WTC11 (cell line): ENCODE results near the gene SOCS4. TPM values are rescaled to one million over a fixed set of nuclear protein-coding genes. Genes with fewer than 3 reads are reported as not detected.

ENCODE experiments used
- ATAC-seq: fragments of 200-7000 bp; cut with Tn5 transposase; 2 replicates; pipeline ENCODE4 v1.10.0; 2021; ENCODE audit warnings: mild to moderate bottlenecking, moderate library complexity
- CTCF ChIA-PET: fragments of 300-600 bp; sonication (Branson Sonifier 250); formaldehyde crosslinking; loops from one replicate; lab custom pipeline; 2021; ENCODE audit warnings: antibody characterized with exemption; lab: Charles Lee
- POLR2A ChIA-PET: fragments of 350-600 bp; sonication (Branson Sonifier 250); formaldehyde crosslinking; loops from one replicate; lab custom pipeline; 2021; ENCODE audit warnings: antibody characterized with exemption; lab: Charles Lee
- DNase-seq: peaks from one replicate; pipeline ENCODE4 v3.0.0; 2021; ENCODE audit warnings: low spot score
- H3K27ac Mint-ChIP-seq: 2 replicates; pipeline ENCODE4 v1.8.0; 2021; ENCODE audit warnings: mixed read lengths
- H3K27me3 Mint-ChIP-seq: 2 replicates; pipeline ENCODE4 v1.8.0; 2021; ENCODE audit warnings: low read depth, mild to moderate bottlenecking, moderate library complexity, mixed read lengths
- H3K36me3 Mint-ChIP-seq: 2 replicates; pipeline ENCODE4 v1.8.0; 2021; ENCODE audit warnings: mixed read lengths
- H3K4me1 Mint-ChIP-seq: 2 replicates; pipeline ENCODE4 v1.8.0; 2022; ENCODE audit warnings: mixed read lengths
- H3K4me3 Mint-ChIP-seq: 2 replicates; pipeline ENCODE4 v1.8.0; 2021; ENCODE audit warnings: mild to moderate bottlenecking, moderate library complexity, mixed read lengths
- H3K9me3 Mint-ChIP-seq: 2 replicates; pipeline ENCODE4 v1.8.0; 2021; ENCODE audit warnings: mixed read lengths
- AR ChIP-seq: fragments of 250-450 bp; sonication (Bioruptor Pico); IDR thresholded peaks from 2 replicates; pipeline ENCODE4 v1.9.0; 2021; ENCODE audit warnings: mild to moderate bottlenecking
- ARID4B ChIP-seq: sonication (generic); formaldehyde crosslinking; IDR thresholded peaks from 2 replicates; pipeline ENCODE4 v1.8.0; 2023; ENCODE audit warnings: missing genetic modification reagents, mild to moderate bottlenecking, borderline replicate concordance
- ATF3 ChIP-seq: sonication (generic); formaldehyde crosslinking; conservative IDR thresholded peaks from 2 replicates; pipeline ENCODE4 v1.8.1; 2022; ENCODE audit warnings: mild to moderate bottlenecking, missing genetic modification reagents
- CDX4 ChIP-seq: fragments of 250-450 bp; sonication (Bioruptor Pico); IDR thresholded peaks from 2 replicates; pipeline ENCODE4 v1.9.0; 2021; ENCODE audit warnings: moderate library complexity, mild to moderate bottlenecking, inconsistent platforms, borderline replicate concordance
- CREM ChIP-seq: sonication (generic); formaldehyde crosslinking; IDR thresholded peaks from 2 replicates; pipeline ENCODE4 v1.8.1; 2022; ENCODE audit warnings: mild to moderate bottlenecking, missing genetic modification reagents, moderate library complexity
- EMX1 ChIP-seq: fragments of 250-450 bp; sonication (Bioruptor Pico); IDR thresholded peaks from 2 replicates; pipeline ENCODE4 v1.8.0; 2021; ENCODE audit warnings: mild to moderate bottlenecking
- ESRRA ChIP-seq: sonication (generic); formaldehyde crosslinking; IDR thresholded peaks from 2 replicates; pipeline ENCODE4 v1.8.1; 2022; ENCODE audit warnings: mild to moderate bottlenecking, missing genetic modification reagents, borderline replicate concordance
- FOXJ3 ChIP-seq: sonication (generic); formaldehyde crosslinking; IDR thresholded peaks from 2 replicates; pipeline ENCODE4 v1.9.0; 2021; ENCODE audit warnings: missing genetic modification reagents, mild to moderate bottlenecking, borderline replicate concordance
- IRF1 ChIP-seq: sonication (generic); formaldehyde crosslinking; IDR thresholded peaks from 2 replicates; pipeline ENCODE4 v1.8.0; 2023; ENCODE audit warnings: missing genetic modification reagents
- JUN ChIP-seq: sonication (generic); formaldehyde crosslinking; IDR thresholded peaks from 2 replicates; pipeline ENCODE4 v1.8.0; 2023; ENCODE audit warnings: mild to moderate bottlenecking, missing genetic modification reagents
- MXD4 ChIP-seq: fragments of 250-450 bp; sonication (Bioruptor Pico); IDR thresholded peaks from 2 replicates; pipeline ENCODE4 v1.8.0; 2021; ENCODE audit warnings: mild to moderate bottlenecking, moderate library complexity, borderline replicate concordance
- MYBL2 ChIP-seq: sonication (generic); formaldehyde crosslinking; IDR thresholded peaks from 2 replicates; pipeline ENCODE4 v1.8.1; 2023; ENCODE audit warnings: mild to moderate bottlenecking, moderate library complexity, missing genetic modification reagents
- NFATC4 ChIP-seq: fragments of 250-450 bp; sonication (Bioruptor Pico); IDR thresholded peaks from 2 replicates; pipeline ENCODE4 v1.9.0; 2021; ENCODE audit warnings: mild to moderate bottlenecking
- NR3C1 ChIP-seq: sonication (generic); formaldehyde crosslinking; conservative IDR thresholded peaks from 2 replicates; pipeline ENCODE4 v1.8.1; 2023; ENCODE audit warnings: low read depth, mild to moderate bottlenecking, missing genetic modification reagents
- OVOL2 ChIP-seq: fragments of 250-450 bp; sonication (Bioruptor Pico); IDR thresholded peaks from 2 replicates; pipeline ENCODE4 v1.9.0; 2021; ENCODE audit warnings: mild to moderate bottlenecking, borderline replicate concordance
- PRRX2 ChIP-seq: fragments of 250-450 bp; sonication (Bioruptor Pico); IDR thresholded peaks from 2 replicates; pipeline ENCODE4 v1.8.0; 2021; ENCODE audit warnings: mild to moderate bottlenecking
- RORB ChIP-seq: fragments of 250-450 bp; sonication (Bioruptor Pico); IDR thresholded peaks from 2 replicates; pipeline ENCODE4 v1.9.0; 2021; ENCODE audit warnings: mild to moderate bottlenecking
- SOX15 ChIP-seq: fragments of 250-450 bp; sonication (Bioruptor Pico); IDR thresholded peaks from 2 replicates; pipeline ENCODE4 v1.9.0; 2021; ENCODE audit warnings: mild to moderate bottlenecking
- USF2 ChIP-seq: sonication (generic); formaldehyde crosslinking; IDR thresholded peaks from 2 replicates; pipeline ENCODE4 v1.8.1; 2023; ENCODE audit warnings: mild to moderate bottlenecking, missing genetic modification reagents, moderate library complexity
- ZNF263 ChIP-seq: sonication (generic); formaldehyde crosslinking; IDR thresholded peaks from 2 replicates; pipeline ENCODE4 v1.8.1; 2022; ENCODE audit warnings: low read depth, mild to moderate bottlenecking, moderate library complexity, missing genetic modification reagents
- ZNF512 ChIP-seq: sonication (generic); formaldehyde crosslinking; IDR thresholded peaks from 2 replicates; pipeline ENCODE4 v1.8.1; 2022; ENCODE audit warnings: missing genetic modification reagents, borderline replicate concordance
- total RNA-seq: library from RNA; stranded (reverse); gene quantifications from 3 replicates; pipeline ENCODE4 v1.2.3, GENCODE V29; 2021

The SOCS4 gene
- total RNA-seq, 1 experiment from 2014 or later, result 21.3 TPM

GRCh38 chr14:55092341-55092740, 65.3 kb downstream of the SOCS4 start (continued):
- TF ChIP-seq JUN, result no peak
- no peak for TF ChIP-seq OVOL2 (CRISPR knock-in tag)

GRCh38 chr14:55094292-55095157, 67.5 kb downstream of the SOCS4 start:
- H3K27me3 Mint-ChIP-seq, result no peaks in the 10 kb centered on the region; the same call in 1 of the 2 replicates
- no peak overlapping the region for H3K27ac Mint-ChIP-seq
- H3K4me3 Mint-ChIP-seq, result no peak overlapping the region
- no peaks in the 10 kb centered on the region for H3K9me3 Mint-ChIP-seq
- no peaks in the 10 kb centered on the region for H3K36me3 Mint-ChIP-seq
- POLR2A ChIA-PET, result no interaction called here
- CTCF ChIA-PET, result interaction anchor here (0.5 to 4.3 kb wide), 4 partner anchors 8 to 44 kb away, joined by 3 to 18 read pairs (median 5); no protein-coding TSS in a partner anchor
- DNase-seq, result no peak
- TF ChIP-seq EMX1 (CRISPR knock-in tag), result no peak
- TF ChIP-seq NFATC4, result no peak
- TF ChIP-seq AR, result no peak
- no peak for TF ChIP-seq ATF3 (CRISPR knock-in tag)
- TF ChIP-seq RORB (CRISPR knock-in tag), result no peak
- no peak for TF ChIP-seq MXD4
- TF ChIP-seq CDX4, result no peak
- TF ChIP-seq MYBL2 (CRISPR knock-in tag), result no peak
- no peak for TF ChIP-seq USF2 (CRISPR knock-in tag)
- TF ChIP-seq IRF1 (CRISPR knock-in tag), result no peak
- TF ChIP-seq ESRRA (CRISPR knock-in tag), result no peak
- TF ChIP-seq FOXJ3 (CRISPR knock-in tag), result no peak
- TF ChIP-seq ZNF263 (CRISPR knock-in tag), result no peak
- TF ChIP-seq, all 79 proteins: peak for 0
- ATAC-seq, result no peak
- peaks cover 4% of the 10 kb centered on the region for H3K4me1 Mint-ChIP-seq

GRCh38 chr14:55097881-55098560, 71.0 kb downstream of the SOCS4 start:
- H3K27ac Mint-ChIP-seq, result no peak overlapping the region
- no peaks in the 10 kb centered on the region for H3K9me3 Mint-ChIP-seq
- H3K4me1 Mint-ChIP-seq, result peaks cover 19% of the 10 kb centered on the region
- H3K4me3 Mint-ChIP-seq, result no peak overlapping the region
- no peak for ATAC-seq
- H3K27me3 Mint-ChIP-seq, result no peaks in the 10 kb centered on the region; the same call in 1 of the 2 replicates
- ChIA-PET POLR2A (no interaction called here), CTCF (no interaction called here)
- H3K36me3 Mint-ChIP-seq, result no peaks in the 10 kb centered on the region
- DNase-seq, result no peak
- TF ChIP-seq CREM (CRISPR knock-in tag) (no peak), PRRX2 (no peak), SOX15 (CRISPR knock-in tag) (no peak), ZNF263 (CRISPR knock-in tag) (no peak), NR3C1 (no peak), ARID4B (CRISPR knock-in tag) (no peak), ZNF512 (CRISPR knock-in tag) (no peak)
